H54 (cell line): ENCODE results near the gene CCDC30.
A peak's percentile ranks its signal among the peaks of the same experiment; 100 is the strongest.
"Not testable (repeated sequence)": the region's sequence is repeated elsewhere in the genome, so short reads cannot be mapped to it uniquely, and the experiment has no call there.

Experiments
- DNase-seq: peaks from one replicate; pipeline ENCODE4 v3.0.0; 2011; ENCODE audit warnings: low spot score, mixed read lengths; ENCODE audit not compliant: insufficient read length
- FAIRE-seq: peaks from 3 replicates; lab custom pipeline; 2011; peaks lifted over from hg19 to GRCh38; lab: Jason Lieb, UNC
- POLR2A ChIP-seq: IDR thresholded peaks from 2 replicates; pipeline ENCODE4 v1.6.1; 2011; ENCODE audit warnings: low read depth, mild to moderate bottlenecking, low read length

CCDC30 gene

DNA sequence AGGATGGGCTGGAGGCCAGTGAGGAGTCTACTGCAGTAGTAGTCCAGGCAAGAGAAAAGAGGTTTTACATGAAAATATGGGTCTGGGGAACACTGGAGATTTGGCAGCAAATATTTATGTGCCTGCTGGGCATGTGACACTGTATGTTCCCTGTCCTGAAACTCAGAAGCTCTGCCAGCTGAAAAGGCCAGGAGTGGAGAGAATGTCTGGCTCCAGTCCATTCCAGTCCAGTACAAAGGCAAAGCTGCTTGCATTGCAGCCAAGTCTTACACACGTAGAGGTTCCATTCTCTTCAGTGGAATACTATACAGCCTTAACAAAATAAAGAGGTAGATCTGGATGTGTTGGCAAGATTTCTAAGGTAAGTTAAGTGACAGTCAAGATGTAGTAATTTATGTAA is 211.6 kb downstream of the CCDC30 start:
- DNase-seq (no peak), FAIRE-seq (no peak)
- no peak for TF ChIP-seq POLR2A

DNA sequence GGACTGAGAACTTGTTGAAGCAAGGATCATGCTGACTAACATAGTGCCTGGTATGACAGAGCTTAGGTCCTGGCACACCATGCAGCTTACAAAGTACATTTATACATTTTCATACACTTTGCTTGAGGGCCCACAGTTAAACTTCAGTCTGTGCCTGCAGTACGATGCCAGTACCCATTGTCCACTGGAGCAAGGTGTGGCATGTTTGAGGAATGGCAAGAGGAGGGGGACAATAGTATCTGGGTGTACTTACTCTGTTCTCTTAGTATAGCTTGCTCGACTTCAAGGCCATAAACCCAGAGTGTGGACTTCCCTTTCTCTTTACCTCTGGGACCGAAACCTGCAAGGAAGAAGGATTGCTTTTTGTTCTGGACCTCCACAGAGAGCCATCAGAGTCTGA is 212.4 kb downstream of the CCDC30 start:
- FAIRE-seq = no peak
- no peak for DNase-seq
- no peak for TF ChIP-seq POLR2A

DNA sequence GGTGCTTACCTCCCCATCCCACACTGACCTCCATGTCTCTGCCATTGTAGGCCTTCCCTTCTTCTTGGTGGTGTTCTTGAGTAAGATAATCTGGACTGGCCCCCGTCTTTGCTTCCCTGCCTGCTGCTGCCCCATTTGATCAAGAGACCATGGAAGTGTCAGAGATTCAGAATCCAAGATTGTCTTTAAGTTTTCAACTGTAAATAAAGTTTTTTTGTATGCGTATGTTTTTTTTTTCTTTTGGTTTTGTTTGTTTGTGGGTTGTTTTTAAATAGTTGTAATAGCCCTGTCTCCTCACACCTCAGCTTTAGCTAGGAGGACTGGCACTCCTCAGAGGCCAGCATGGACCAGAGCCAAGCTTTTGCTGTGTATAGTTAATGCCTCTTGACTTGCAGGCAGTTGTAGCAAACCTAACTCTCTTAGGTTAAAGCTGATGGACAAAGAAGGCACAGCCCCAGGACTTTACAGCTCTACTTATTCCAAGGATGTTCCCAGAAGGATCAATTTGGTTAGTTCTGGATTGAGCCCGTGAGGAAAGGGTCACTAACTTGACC is 213.5 kb downstream of the CCDC30 start:
- DNase-seq = no peak
- no peak for FAIRE-seq
- no peak for TF ChIP-seq POLR2A

- FAIRE-seq (no peak), DNase-seq (no peak)
- no peak for TF ChIP-seq POLR2A
Observed at GRCh38 chr1:42679364-42679983, 216.4 kb downstream of the CCDC30 start.

DNA sequence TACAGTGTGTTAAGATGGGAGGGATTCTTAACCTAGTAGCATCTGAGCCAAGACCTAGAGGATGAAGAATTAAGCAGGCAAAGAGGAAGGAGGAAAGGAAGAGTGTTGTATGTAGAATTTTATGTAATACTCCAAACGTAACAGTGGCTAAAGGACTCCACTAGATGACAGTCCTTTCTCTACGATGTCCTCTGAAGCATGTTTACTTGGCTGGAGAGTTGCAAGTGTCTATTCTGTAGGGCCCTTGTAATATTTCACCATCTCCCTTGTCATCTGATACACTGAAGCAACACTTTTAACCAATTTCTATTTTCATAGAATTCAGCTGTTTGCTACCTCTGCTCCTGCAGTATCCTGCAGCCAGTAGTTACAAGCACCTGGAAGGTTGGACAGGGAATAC is 217.0 kb downstream of the CCDC30 start:
- FAIRE-seq (no peak), DNase-seq (no peak)
- no peak for TF ChIP-seq POLR2A

- TF ChIP-seq POLR2A = no peak
- DNase-seq (no peak), FAIRE-seq (no peak)
Observed at GRCh38 chr1:42680921-42681683, 218.0 kb downstream of the CCDC30 start.

DNA sequence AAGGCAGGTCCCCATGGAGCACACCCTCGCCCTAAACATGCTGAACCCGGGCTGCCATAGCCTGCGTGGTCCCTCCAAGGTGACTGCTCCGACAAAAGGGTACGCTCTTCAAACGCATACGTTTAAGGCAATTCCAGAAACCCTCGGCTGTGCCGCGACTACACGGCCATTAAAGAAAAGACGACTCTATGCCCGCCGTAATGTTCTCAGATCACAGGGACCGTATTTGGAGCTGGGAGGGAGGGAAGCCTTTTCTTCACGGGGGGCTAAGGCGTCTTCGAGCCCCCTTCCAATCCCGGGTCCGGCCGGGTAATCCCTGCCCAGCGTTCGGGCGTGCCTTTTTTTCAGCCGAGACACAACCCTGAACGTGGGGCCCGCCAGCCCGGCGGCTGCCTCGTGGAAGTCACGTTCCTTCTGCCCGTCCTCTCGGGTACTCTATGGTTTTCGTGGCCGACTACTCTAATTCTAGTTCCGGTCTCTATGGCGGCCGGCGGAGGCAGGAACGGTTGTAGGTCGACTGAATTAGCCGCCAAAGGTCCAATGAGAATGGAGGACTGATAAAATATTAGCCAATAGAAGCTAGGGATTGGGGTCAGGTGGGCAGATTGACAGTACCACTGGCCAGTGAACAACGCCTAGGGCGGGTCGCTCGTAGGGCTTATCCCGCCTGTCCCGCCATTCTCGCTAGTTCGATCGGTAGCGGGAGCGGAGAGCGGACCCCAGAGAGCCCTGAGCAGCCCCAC is 218.8 kb downstream of the CCDC30 start, which contains the start of gene YBX1:
YBX1 (plus strand) TSS at position 678 of the 743 bp plus-strand sequence. CDS start 148 bp downstream, outside the sequence.
- peak; percentile 68 for TF ChIP-seq POLR2A
- peak; percentile 81 for FAIRE-seq

GRCh38 chr1:42682484-42682738 is 219.3 kb downstream of the CCDC30 start:
- peak; percentile 22; the same call in 1 of the 2 replicates for TF ChIP-seq POLR2A
- DNase-seq, FAIRE-seq: not testable (repeated sequence)

More for the DNA sequence above, 218.8 kb downstream of the CCDC30 start, which contains the start of gene YBX1:
- peak; percentile 94 for DNase-seq

DNA sequence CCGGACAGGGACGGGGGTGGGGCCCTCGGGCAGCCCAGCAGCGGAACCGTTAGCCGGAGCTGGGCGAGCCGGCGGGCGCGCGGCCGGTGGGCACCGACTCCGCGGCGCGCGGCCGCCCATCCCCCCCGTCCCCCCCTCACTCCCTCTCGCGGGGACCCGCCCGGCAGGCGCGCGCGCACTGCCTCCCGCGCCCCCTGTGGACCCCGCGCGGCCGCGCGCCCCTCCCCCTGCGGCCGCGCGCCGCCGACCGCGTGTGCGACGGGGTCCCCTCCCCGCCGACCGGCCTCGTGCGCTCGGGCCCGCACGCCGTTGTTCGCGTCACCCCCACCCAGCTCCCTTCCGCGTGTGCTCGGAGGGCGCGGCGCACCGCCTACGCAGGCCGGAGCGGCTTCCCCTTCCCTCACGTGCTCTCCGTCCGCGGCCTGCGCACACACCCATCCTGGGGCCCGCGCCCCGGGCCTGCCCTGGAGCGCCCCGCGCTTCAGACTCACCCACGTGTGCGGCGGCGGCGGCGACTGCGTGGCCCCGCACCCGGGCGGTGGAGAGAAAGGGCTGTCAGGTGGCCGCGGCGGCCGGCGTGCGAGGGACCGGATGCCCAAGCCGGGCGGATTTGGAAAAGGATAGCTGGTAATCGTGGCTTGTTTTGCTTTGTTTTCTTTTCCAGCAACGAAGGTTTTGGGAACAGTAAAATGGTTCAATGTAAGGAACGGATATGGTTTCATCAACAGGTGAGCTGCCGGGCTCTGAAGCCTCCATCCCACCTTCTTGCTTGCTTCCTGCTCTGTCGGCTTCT is 219.8 kb downstream of the CCDC30 start:
- peak; percentile 46 for TF ChIP-seq POLR2A
- DNase-seq = peak; percentile 39
- FAIRE-seq = no peak

- FAIRE-seq = no peak
- no peak for DNase-seq
- no peak for TF ChIP-seq POLR2A
Observed at GRCh38 chr1:42684139-42684538, 221.1 kb downstream of the CCDC30 start.

DNA sequence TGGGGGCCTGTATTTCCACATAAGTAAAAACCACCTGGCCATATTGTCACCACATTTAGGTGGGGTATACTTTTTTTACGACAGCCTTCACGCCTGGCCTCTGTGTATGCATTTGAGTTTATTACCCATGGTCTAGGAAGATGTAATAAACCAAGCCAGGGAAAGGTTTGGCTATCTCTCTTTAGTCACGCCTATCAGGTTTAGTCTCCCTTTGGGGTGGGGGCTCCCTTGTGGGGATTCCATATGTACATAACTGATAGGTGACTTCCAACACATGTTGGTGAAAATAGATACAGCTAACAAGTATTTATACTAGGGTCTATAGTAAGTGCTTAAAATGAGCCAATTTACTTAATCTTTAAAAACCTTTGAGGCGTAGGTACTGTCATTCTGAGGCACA is 223.3 kb downstream of the CCDC30 start:
- DNase-seq (no peak), FAIRE-seq (no peak)
- TF ChIP-seq POLR2A = no peak

DNA sequence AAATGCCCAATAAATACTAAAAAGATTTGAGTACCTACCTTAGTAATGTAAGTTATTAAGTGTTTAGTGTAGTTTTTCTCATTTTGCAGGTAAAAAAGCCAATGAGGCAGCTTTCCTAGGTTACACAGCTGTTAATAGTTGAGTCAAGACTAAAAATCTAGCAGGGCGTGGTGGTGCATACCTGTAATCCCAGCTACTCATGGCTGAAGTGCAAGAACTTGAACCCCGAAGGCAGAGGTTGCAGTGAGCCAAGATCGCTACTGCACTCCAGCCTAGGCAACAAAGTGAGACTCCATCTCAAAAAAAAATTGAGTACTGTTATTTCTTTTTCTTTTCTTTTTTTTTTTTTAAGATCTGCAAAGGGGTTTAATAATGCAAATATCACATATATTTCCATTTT is 226.8 kb downstream of the CCDC30 start:
- no peak for DNase-seq
- no peak for FAIRE-seq
- no peak for TF ChIP-seq POLR2A

- no peak for DNase-seq
- TF ChIP-seq POLR2A = no peak
- FAIRE-seq = peak; percentile 36
Observed at GRCh38 chr1:42690477-42691156, 227.5 kb downstream of the CCDC30 start.
